Karpas-422 (cell line): ENCODE results near the gene CTRL. TPM values are rescaled to one million over a fixed set of nuclear protein-coding genes. Genes with fewer than 3 reads are reported as not detected.

Experiments used
- DNase-seq: peaks from one replicate; pipeline ENCODE4 v3.0.0-alpha.2; 2015
- H2AFZ ChIP-seq: fragments of 200-600 bp; sonication (generic); 2 replicates; pipeline ENCODE4 v1.6.1; 2014; ENCODE audit warnings: antibody characterized with exemption, low read length, mixed read lengths
- H3K27ac ChIP-seq: fragments of 200-600 bp; sonication (generic); 2 replicates; pipeline ENCODE4 v1.5.1; 2014; ENCODE audit warnings: mild to moderate bottlenecking, low read length, moderate library complexity
- H3K27me3 ChIP-seq: fragments of 200-600 bp; sonication (generic); 2 replicates; pipeline ENCODE4 v1.6.1; 2014; ENCODE audit warnings: low read length, mixed read lengths
- H3K36me3 ChIP-seq: fragments of 200-600 bp; sonication (generic); 2 replicates; pipeline ENCODE4 v1.6.1; 2014; ENCODE audit warnings: low read length, mixed read lengths; ENCODE audit not compliant: insufficient read depth
- H3K4me1 ChIP-seq: fragments of 200-600 bp; sonication (generic); 2 replicates; pipeline ENCODE4 v1.6.1; 2014; ENCODE audit warnings: mild to moderate bottlenecking, low read length, mixed read lengths
- H3K4me2 ChIP-seq: fragments of 200-600 bp; sonication (generic); 2 replicates; pipeline ENCODE4 v1.6.1; 2014; ENCODE audit warnings: low read length, low read depth, mild to moderate bottlenecking; ENCODE audit not compliant: poor library complexity, severe bottlenecking
- H3K4me3 ChIP-seq: fragments of 200-600 bp; sonication (generic); 2 replicates; pipeline ENCODE4 v1.5.1; 2014; ENCODE audit warnings: mild to moderate bottlenecking, antibody characterized with exemption, low read length, mixed read lengths
- H3K79me2 ChIP-seq: fragments of 200-600 bp; sonication (generic); 2 replicates; pipeline ENCODE4 v1.6.1; 2014; ENCODE audit warnings: mild to moderate bottlenecking, low read length, mixed read lengths
- H3K9ac ChIP-seq: fragments of 200-600 bp; sonication (generic); 2 replicates; pipeline ENCODE4 v1.6.0; 2014; ENCODE audit warnings: low read length
- H3K9me2 ChIP-seq: fragments of 200-600 bp; sonication (generic), shearing (Covaris generic); replicated peaks from 2 replicates; pipeline ENCODE4 v1.6.0; 2014; ENCODE audit warnings: mild to moderate bottlenecking, low read length, moderate library complexity; ENCODE audit not compliant: insufficient read depth
- H3K9me3 ChIP-seq: fragments of 300-700, 200-600 bp; sonication (generic); 2 replicates; pipeline ENCODE4 v1.6.1; 2014; ENCODE audit warnings: low read length, mixed read lengths
- H4K20me1 ChIP-seq: fragments of 200-600 bp; sonication (generic); 2 replicates; pipeline ENCODE4 v1.6.1; 2014; ENCODE audit warnings: mild to moderate bottlenecking, antibody characterized with exemption, low read length, low read depth; ENCODE audit not compliant: insufficient read depth
- total RNA-seq: library from RNA; depleted of rRNA; stranded (reverse); fragments of >200 nt; shearing (Covaris generic); gene quantifications from 2 replicates; pipeline ENCODE4 v1.2.3, GENCODE V29; 2014; ENCODE audit warnings: low replicate concordance

CTRL gene
- total RNA-seq, 1 experiment from 2014 or later, result 1.6 TPM

DNA sequence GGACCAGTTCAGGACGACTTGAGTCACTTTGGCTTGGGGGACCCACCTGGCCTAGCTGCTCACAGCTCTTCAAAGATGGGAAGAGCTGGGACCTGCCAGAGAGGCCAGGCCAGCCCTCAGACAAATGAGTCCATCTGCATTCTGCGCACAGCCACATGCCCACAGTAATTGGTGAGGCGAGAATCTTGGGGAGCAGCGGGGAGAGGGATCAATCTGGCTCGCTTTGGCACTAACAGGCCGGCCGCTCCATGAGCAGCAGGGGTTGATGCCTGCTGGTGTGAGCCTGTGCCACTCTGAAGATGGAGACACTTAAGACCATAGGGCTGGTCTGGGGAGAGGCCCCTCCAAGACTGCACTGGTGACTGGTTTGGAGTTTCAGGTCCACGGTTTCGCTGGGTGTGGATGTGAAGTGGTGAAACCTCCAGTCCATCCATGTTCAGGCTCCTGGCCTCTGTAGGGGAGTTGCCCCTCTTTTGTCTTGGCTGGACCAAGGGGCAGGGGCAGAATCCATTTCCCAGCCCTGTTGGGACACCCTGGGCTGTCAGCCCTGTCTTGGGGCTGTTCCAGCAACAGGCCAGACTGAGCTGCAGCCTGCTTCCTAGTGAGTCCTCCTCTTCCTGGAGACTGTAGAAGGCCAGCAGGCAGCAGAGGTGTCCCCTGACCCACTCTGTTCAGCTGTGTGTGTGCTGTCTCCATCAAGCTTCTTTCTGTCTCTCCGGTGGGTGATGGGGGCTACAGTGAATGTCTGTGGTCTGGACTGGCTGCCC is 7.3 kb downstream of the CTRL start:
- Histone ChIP-seq H3K27ac (no peak overlapping the region), H3K4me3 (no peak overlapping the region), H2AFZ (no peak overlapping the region), H3K4me2 (no peak overlapping the region), H3K4me1 (peaks cover 12% of the 10 kb centered on the region), H3K9me2 (no peaks in the 10 kb centered on the region), H3K9me3 (no peaks in the 10 kb centered on the region), H3K79me2 (peaks cover 5% of the 10 kb centered on the region; the same call in 1 of the 2 replicates), H3K9ac (no peak overlapping the region), H3K36me3 (no peaks in the 10 kb centered on the region), H3K27me3 (no peaks in the 10 kb centered on the region), H4K20me1 (no peaks in the 10 kb centered on the region)
- DNase-seq, result peak; percentile 41

DNA sequence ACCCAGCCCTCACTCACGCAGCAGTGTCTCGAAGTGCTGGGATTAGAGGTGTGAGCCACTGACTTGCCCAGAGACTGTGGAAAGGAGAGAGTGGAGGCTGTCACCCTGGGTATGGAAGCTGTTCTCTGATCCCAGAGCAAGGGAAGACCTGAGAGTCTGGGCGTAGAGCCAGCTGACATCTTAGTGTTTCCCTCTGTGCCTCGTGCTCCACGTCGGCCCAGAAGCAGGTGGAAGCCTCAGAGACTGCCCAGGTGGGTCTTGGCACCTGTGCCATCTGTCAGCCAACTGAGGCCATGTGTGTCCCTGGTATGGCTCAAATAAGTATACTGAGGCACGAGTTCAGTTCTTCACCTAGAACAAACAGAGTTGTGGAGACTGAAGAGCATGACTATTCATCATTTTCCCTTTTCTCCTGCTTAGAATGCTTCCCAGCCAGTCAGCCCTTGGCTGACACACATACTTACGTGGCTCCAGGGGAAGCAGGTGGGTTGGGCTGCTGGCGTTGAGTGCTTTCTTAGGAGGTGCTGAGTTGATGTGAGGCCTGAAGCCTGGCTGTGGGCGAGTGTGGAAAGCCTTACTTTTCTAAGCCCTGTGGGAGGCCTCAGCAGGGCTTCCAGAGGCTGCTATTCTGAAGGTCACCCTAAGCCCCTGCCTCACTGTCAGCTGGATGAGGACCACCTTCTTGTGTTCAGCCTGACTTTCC is 8.1 kb downstream of the CTRL start:
- Histone ChIP-seq H3K4me1 (peaks cover 12% of the 10 kb centered on the region), H3K9ac (no peak overlapping the region), H3K4me3 (no peak overlapping the region), H3K79me2 (peaks cover 5% of the 10 kb centered on the region; the same call in 1 of the 2 replicates), H3K9me3 (no peaks in the 10 kb centered on the region), H3K9me2 (no peaks in the 10 kb centered on the region), H4K20me1 (no peaks in the 10 kb centered on the region), H3K27me3 (no peaks in the 10 kb centered on the region), H3K27ac (no peak overlapping the region), H3K4me2 (no peak overlapping the region), H2AFZ (no peak overlapping the region), H3K36me3 (no peaks in the 10 kb centered on the region)
- no peak for DNase-seq

DNA sequence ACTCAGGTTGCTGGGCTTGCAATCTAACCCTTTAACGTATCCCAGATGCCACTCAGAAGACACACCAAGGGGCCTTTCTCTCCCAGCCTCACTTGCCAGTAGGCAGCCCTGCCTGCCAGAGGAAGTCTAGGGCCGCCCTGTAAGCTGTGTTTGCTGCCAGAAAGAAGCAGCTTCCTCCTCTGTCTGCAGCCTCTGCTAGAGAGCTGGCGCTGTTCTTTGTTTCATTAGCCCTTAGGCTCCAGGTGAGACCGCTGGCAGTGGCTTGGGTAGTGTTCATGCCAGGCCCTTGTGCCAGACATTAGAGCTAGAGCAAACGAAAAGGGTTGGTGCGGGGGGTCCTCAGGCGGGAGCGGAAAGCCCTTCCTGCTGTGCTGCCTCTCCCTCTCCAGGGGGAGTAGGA is 8.9 kb downstream of the CTRL start:
- Histone ChIP-seq H3K4me3 (no peak overlapping the region), H4K20me1 (no peaks in the 10 kb centered on the region), H3K4me2 (no peak overlapping the region), H2AFZ (no peak overlapping the region), H3K27ac (no peak overlapping the region), H3K27me3 (no peaks in the 10 kb centered on the region), H3K9ac (no peak overlapping the region), H3K36me3 (no peaks in the 10 kb centered on the region), H3K9me2 (no peaks in the 10 kb centered on the region), H3K9me3 (no peaks in the 10 kb centered on the region), H3K79me2 (peaks cover 8% of the 10 kb centered on the region; the same call in 1 of the 2 replicates), H3K4me1 (peaks cover 12% of the 10 kb centered on the region)
- peak; percentile 41 for DNase-seq

DNA sequence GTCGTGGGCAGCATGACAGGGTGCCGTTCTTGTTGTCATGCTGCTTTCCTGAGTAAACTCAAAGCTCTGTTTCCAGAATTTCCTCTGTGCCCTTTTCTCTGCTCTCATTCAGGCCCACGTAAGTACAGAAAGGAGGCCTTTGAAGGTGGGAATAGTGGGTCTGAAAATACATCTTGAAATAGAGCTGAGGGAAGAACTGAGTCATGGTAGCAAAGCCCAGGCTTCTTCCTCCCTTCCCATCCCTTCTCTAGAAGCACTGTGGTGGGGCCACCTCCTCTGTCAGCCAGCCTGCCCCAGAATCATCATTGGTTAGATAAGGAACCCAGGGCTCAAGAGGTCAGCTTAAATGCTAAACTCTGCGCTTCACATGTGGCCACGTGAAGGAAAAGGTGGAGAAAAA is 9.4 kb downstream of the CTRL start:
- no peak overlapping the region for H3K4me2 ChIP-seq
- no peaks in the 10 kb centered on the region for H3K36me3 ChIP-seq
- no peaks in the 10 kb centered on the region for H3K9me2 ChIP-seq
- no peaks in the 10 kb centered on the region for H4K20me1 ChIP-seq
- H3K9me3 ChIP-seq, result no peaks in the 10 kb centered on the region
- peaks cover 12% of the 10 kb centered on the region for H3K4me1 ChIP-seq
- H3K27ac ChIP-seq, result no peak overlapping the region
- peaks cover 8% of the 10 kb centered on the region; the same call in 1 of the 2 replicates for H3K79me2 ChIP-seq
- no peak overlapping the region for H3K9ac ChIP-seq
- no peak overlapping the region for H3K4me3 ChIP-seq
- no peak overlapping the region for H2AFZ ChIP-seq
- no peaks in the 10 kb centered on the region for H3K27me3 ChIP-seq
- DNase-seq, result no peak

DNA sequence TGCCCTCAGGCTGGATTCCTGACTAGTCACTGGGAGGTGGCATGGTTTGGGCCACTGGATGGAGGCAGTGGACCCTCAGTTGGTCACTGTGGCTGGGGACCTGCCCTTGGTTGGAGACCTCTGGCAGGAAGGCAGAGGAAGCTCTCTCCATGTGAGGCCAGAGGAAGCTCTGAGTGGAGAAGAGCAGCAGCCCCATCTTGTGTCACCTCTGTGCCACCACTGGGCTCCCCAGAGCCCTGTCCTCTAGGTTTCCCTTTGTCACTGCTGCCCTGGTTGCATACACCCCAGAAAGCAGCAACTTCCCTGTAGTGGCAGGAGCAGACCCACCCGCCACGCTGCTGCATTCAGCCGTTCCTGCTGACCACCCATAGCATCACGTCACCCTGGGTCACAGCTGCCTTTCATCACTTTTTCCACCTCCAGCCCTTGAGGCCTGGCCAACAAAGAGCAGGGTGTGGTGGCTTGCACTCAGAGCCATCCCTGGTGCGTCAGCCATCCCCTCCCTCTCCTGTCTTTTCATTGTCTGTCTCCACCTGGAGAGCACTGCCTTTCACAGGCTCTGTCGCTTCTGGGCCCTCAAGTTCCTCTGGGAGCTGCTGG is 11.9 kb downstream of the CTRL start:
- Histone ChIP-seq H3K36me3 (no peaks in the 10 kb centered on the region), H4K20me1 (no peaks in the 10 kb centered on the region), H3K27me3 (no peaks in the 10 kb centered on the region), H3K79me2 (peaks cover 15% of the 10 kb centered on the region; the same call in 1 of the 2 replicates), H3K4me3 (no peak overlapping the region), H3K4me1 (no peaks in the 10 kb centered on the region), H3K27ac (no peak overlapping the region), H3K4me2 (no peak overlapping the region), H2AFZ (no peak overlapping the region), H3K9ac (no peak overlapping the region), H3K9me2 (no peaks in the 10 kb centered on the region), H3K9me3 (no peaks in the 10 kb centered on the region)
- DNase-seq, result peak; percentile 67

DNA sequence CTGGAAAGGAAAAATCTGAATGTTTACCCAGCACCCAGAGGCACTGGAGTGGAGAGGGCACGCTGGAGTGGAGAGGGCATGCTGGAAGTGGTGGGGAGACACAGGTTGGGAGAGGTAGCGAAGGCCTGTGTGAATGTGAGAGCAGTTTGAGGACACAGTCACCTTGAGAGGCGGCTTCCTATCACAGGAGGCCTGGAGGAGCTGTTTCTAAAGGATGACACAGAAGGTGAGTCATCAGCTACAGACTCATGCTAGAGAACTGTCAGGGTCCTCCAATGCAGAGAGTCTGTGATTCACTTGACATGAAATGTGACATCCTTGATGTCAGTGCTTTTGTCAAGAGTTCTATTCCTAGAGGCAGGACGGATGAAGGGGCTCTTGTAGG is 13.8 kb downstream of the CTRL start:
- Histone ChIP-seq H3K9ac (no peak overlapping the region), H3K36me3 (no peaks in the 10 kb centered on the region), H3K27me3 (no peaks in the 10 kb centered on the region), H3K4me3 (no peak overlapping the region), H3K9me2 (no peaks in the 10 kb centered on the region), H3K4me1 (no peaks in the 10 kb centered on the region), H3K4me2 (no peak overlapping the region), H3K9me3 (no peaks in the 10 kb centered on the region), H2AFZ (no peak overlapping the region), H4K20me1 (no peaks in the 10 kb centered on the region), H3K27ac (no peak overlapping the region), H3K79me2 (peaks cover 15% of the 10 kb centered on the region; the same call in 1 of the 2 replicates)
- DNase-seq, result no peak

DNA sequence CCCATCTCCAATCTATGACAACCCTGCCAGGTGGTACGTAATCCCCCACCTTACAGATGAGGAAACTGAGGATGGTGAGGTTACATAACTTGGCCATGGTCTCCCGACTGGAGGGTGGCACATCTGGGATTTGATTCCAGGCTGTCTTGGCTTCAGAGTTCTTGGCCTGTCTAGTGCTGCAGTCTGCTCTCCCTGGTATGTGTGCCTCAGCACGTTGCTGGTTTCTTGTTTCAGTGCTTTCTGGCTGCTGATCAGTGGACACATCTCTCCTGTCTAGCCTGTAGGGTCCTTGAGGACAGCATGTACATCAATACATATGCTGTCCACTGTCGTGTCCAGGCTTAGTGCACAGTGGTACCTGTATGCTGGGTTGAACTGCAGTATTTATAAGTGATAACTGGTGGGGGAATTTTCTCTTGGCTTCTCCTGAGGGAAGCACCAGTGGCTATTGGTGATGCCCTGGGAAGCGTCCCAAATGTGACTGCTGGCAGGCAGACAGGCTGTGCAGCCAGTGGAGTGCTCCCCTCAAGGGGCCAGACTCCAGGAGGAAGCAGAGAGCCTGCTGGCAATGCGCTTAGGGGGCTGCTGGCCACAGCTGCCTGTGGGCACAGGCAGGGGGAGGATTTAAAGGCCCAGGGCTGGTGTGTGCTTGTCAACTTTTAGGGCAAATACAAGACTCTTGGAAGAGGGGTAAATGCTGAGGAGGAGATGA is 14.4 kb downstream of the CTRL start:
- no peak overlapping the region for H3K4me3 ChIP-seq
- no peaks in the 10 kb centered on the region for H3K4me1 ChIP-seq
- H2AFZ ChIP-seq, result no peak overlapping the region
- no peaks in the 10 kb centered on the region for H3K27me3 ChIP-seq
- no peak overlapping the region for H3K4me2 ChIP-seq
- DNase-seq, result no peak
- peaks cover 15% of the 10 kb centered on the region; the same call in 1 of the 2 replicates for H3K79me2 ChIP-seq
- no peaks in the 10 kb centered on the region for H3K9me2 ChIP-seq
- no peaks in the 10 kb centered on the region for H4K20me1 ChIP-seq
- H3K9me3 ChIP-seq, result no peaks in the 10 kb centered on the region
- H3K27ac ChIP-seq, result no peak overlapping the region
- no peak overlapping the region for H3K9ac ChIP-seq
- no peaks in the 10 kb centered on the region for H3K36me3 ChIP-seq
